ENCODE results near the gene RAPGEF1. TPM values are rescaled to one million over a fixed set of nuclear protein-coding genes. Genes with fewer than 3 reads are reported as not detected.

RAPGEF1 gene
- total RNA-seq, 1 donor from 2014 or later, result 217 TPM

GRCh38 chr9:131753751-131754150 is 13.9 kb upstream of the RAPGEF1 start:
- intact Hi-C loops (cut with micrococcal nuclease), result loop anchor here (10.0 kb wide), 1 partner anchor 321 kb away; the partner anchor contains the start of gene MED27

GRCh38 chr9:131752231-131752884 is 12.5 kb upstream of the RAPGEF1 start:
- intact Hi-C loops (cut with micrococcal nuclease), result loop anchor here (10.0 kb wide), 1 partner anchor 322 kb away; the partner anchor contains the start of gene MED27

GRCh38 chr9:131748411-131748955 is 8.6 kb upstream of the RAPGEF1 start:
- intact Hi-C loops (cut with micrococcal nuclease), result loop anchor here (5.0 kb wide), 2 partner anchors 336 to 621 kb away; partner anchors contain the start of gene NUP214

GRCh38 chr9:131747352-131747751 is 7.5 kb upstream of the RAPGEF1 start:
- intact Hi-C loops (cut with micrococcal nuclease), result loop anchor here (1.0 to 5.0 kb wide), 5 partner anchors 156 to 620 kb away; partner anchors contain the start of gene NUP214

GRCh38 chr9:131745610-131746009 is 5.7 kb upstream of the RAPGEF1 start:
- intact Hi-C loops (cut with micrococcal nuclease), result loop anchor here (2.0 to 5.0 kb wide), 3 partner anchors 245 to 618 kb away; partner anchors contain the start of gene NUP214

GRCh38 chr9:131744720-131745201 is 4.9 kb upstream of the RAPGEF1 start:
- intact Hi-C loops (cut with micrococcal nuclease), result loop anchor here (5.0 kb wide), 2 partner anchors 332 to 617 kb away; partner anchors contain the start of gene NUP214

- intact Hi-C loops (cut with micrococcal nuclease), result no loop called here
Observed at GRCh38 chr9:131744171-131744719, 4.4 kb upstream of the RAPGEF1 start.

- intact Hi-C loops (cut with micrococcal nuclease), result no loop called here
Observed at GRCh38 chr9:131743501-131743900, 3.6 kb upstream of the RAPGEF1 start.

GRCh38 chr9:131743096-131743495 is 3.2 kb upstream of the RAPGEF1 start:
- intact Hi-C loops (cut with micrococcal nuclease), result no loop called here

GRCh38 chr9:131740898-131741297 is 1.0 kb upstream of the RAPGEF1 start:
- intact Hi-C loops (cut with micrococcal nuclease), result no loop called here

- intact Hi-C loops (cut with micrococcal nuclease), result loop anchor here (1.0 kb wide), 2 partner anchors 10 to 148 kb away; no protein-coding TSS in a partner anchor
Observed at GRCh38 chr9:131739133-131739958, 530 bp downstream of the RAPGEF1 start.

GRCh38 chr9:131738293-131739132 is 1.4 kb downstream of the RAPGEF1 start:
- intact Hi-C loops (cut with micrococcal nuclease), result loop anchor here (1.0 kb wide), 2 partner anchors 9 to 147 kb away; no protein-coding TSS in a partner anchor

- intact Hi-C loops (cut with micrococcal nuclease), result no loop called here
Observed at GRCh38 chr9:131737426-131737825, 2.5 kb downstream of the RAPGEF1 start.

- intact Hi-C loops (cut with micrococcal nuclease), result no loop called here
Observed at GRCh38 chr9:131736431-131736830, 3.4 kb downstream of the RAPGEF1 start.

- intact Hi-C loops (cut with micrococcal nuclease), result loop anchor here (2.0 kb wide), 1 partner anchor 341 kb away; the partner anchor contains the start of gene PRRC2B
Observed at GRCh38 chr9:131735238-131736128, 4.4 kb downstream of the RAPGEF1 start.

- intact Hi-C loops (cut with micrococcal nuclease), result loop anchor here (2.0 to 5.0 kb wide), 2 partner anchors 340 to 482 kb away; partner anchors contain the start of gene PRRC2B
Observed at GRCh38 chr9:131734781-131735180, 5.1 kb downstream of the RAPGEF1 start.

- intact Hi-C loops (cut with micrococcal nuclease), result loop anchor here (2.0 to 5.0 kb wide), 2 partner anchors 339 to 482 kb away; partner anchors contain the start of gene PRRC2B
Observed at GRCh38 chr9:131734165-131734610, 5.7 kb downstream of the RAPGEF1 start.

- intact Hi-C loops (cut with micrococcal nuclease), result loop anchor here (1.0 to 5.0 kb wide), 3 partner anchors 55 to 481 kb away; partner anchors contain the start of gene PRRC2B
Observed at GRCh38 chr9:131733541-131734061, 6.3 kb downstream of the RAPGEF1 start.
